Fibroblast of skin of scalp (primary cell): ENCODE data around the gene KLHL29.

ENCODE experiments used
- DNase-seq: peaks from one replicate; pipeline ENCODE4 v3.0.0-alpha.2; 2013

KLHL29 gene

DNA sequence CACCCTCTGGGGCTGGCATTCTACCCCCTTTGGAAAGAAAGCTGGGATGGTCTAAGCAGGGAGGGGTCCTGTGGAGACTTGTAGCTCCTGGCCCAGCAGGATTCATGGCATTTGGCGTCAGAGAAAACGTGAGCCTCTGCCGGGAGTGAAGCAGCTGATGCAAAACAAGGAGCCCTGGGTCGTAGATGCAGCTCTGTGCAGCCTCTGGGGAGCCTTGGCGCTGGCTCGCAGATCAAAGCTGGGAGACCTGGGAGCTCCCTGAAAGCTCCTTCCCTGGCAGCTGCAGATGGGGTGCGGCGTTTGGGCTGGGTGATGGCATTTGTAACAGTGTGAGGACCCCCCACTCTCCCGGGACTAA, 148.3 kb downstream of the KLHL29 start:
- no peak for DNase-seq

DNA sequence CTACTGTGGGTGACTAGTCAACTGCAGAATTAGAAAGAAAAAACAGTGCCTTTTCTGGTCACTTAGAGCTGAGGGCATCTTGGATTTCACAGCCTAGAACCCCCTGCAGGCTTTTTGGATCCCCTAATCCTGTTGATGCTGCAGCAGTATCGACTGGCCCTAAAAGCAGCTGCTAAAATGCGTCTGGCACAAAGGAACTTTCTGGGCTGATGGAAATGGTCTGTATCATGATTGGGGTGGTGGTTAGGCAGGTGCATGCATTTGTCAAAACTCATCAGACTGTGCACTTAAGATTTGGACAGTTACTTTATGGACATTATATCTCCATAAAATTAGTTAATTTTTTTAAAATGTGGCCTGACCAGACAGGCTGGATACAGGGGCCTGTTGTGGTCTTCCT, 149.8 kb downstream of the KLHL29 start:
- no peak for DNase-seq

DNA sequence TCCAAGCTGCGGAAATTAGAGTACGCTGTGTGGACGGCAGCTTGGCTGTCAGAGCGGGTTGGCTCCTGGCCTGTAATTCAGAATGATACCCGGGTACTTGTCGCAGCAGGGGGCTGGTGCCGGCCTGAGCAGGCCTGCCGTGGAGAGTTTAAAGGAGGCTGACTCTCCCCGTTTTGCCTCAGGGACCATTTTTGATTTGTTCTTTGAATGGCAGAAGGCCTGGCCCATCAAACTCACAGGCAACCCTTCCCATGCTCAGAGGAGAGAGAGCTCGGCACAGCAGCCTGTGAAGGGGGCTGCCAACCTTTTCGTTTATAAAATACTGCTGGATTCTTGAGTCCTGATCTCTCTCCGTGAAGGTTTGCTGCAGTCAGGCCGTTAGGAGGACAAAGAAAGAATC, 151.3 kb downstream of the KLHL29 start:
- DNase-seq = no peak

DNA sequence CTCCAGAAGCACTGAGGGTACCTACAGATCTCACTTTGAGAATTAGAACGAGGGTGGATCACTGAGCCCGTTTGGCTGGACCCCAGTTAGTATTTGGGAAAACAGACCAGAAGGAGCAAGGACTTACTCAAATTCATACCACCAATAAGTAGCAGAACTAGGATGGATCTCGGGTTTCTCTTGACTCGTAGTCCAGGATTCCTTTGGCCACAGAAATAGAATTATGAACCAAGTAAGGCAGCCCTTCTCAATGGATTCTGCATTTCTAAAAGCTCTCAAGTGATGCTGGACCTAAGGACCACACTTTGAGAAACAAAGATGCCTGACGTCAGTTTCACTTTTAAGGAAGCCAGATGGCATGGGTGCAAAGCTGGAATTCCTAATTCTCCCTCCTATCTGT, 153.0 kb downstream of the KLHL29 start:
- DNase-seq = peak; percentile 22

- DNase-seq = no peak
Measured at GRCh38 chr2:23538566-23538965, 153.6 kb downstream of the KLHL29 start.

GRCh38 chr2:23540804-23541360, 155.9 kb downstream of the KLHL29 start:
- DNase-seq = no peak

DNA sequence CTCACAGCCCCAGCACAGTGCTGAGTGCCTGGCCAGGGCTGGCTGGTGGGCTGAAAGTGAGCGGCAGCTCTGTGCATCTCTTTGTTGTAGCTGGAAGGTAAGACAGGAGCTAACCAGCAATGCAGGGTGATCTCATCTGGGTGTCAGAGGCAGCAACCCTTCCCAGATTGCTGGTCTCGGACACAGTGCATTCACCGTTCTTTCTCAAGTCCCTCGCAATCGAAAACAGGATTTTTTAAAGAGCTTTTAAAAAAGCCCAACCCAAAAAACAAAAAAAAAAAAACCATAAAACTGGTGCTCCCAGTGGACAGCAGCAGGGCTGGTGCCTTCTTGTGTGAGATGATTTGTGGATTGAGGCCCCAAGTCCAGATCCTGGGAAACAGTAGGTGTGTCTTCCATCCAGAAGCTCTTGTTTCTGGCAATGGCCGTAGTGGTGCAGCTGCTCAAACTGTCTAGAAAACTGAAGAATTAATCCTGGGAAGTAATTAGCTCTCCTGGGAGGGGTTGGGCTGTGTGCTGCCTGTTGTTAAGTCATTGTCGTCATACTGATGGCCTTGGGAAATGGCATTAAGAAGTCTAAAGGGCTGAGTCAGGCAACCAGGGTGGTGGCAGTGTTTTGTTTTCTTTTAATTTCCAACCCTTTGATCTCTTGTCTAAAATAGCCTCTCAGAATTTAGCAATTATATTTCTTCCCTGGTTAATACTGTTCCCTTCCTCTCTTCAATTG, 156.7 kb downstream of the KLHL29 start:
- peak; percentile 41 for DNase-seq

GRCh38 chr2:23542230-23542789, 157.3 kb downstream of the KLHL29 start:
- DNase-seq = no peak

DNA sequence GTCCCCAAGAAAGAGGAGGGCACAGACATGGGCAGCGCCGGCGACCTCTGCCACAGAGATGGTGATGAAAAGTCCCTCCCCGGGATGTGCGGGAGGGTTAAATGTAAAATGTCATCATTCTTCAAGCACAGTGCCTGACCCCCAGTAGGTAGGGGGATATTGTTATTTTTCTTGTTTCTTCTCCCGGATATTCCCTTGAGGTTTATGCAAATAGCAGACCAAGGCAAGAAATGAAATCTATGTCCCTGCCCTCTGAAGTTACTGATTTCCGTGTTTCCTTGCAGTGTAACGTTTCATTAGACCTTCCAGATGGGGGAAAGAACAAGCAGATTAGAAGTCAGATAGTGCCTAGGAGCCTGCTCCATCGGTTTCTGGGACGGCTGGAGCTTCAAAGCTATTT, 158.3 kb downstream of the KLHL29 start:
- DNase-seq = no peak

- DNase-seq = no peak
Measured at GRCh38 chr2:23543728-23544127, 158.7 kb downstream of the KLHL29 start.

DNA sequence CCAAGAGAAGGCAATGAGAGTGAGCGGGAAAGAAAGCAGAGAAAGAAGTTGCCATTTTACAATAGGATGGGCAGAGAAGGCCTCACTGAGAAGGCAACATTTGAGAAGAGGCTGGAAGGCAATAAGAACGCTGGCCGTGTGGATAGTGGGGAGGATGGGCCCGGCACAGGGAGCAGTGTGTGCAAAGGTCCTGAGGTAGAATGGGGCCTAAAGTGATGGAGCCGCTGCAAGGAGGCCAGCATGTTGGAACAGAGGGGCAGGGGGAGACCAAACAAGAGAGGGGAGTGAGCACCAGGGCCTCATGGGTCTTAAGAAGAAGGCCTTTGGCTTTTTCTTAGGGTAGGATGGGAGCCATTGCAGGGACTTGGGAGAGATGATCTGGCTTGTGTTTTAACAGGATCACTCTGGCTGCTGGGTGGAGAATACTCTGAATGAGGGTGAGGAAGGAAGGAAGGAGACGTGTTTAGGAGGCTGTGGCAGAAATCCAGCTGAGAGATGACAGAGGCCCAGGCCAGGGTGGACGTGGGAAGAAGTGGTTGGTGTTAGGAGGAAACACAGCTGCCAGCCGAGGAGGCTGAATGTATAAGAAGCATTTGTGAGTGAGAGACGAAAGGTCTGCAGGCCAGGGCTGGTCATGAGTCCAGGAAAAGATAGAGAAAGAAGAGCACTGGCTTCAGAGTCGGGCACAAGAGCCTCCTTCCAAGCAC, 159.8 kb downstream of the KLHL29 start:
- DNase-seq = no peak

GRCh38 chr2:23545396-23545795, 160.4 kb downstream of the KLHL29 start:
- peak; percentile 44 for DNase-seq

- DNase-seq = no peak
Measured at GRCh38 chr2:23545811-23546210, 160.8 kb downstream of the KLHL29 start.

- DNase-seq = no peak
Measured at GRCh38 chr2:23546913-23547312, 161.9 kb downstream of the KLHL29 start.

DNA sequence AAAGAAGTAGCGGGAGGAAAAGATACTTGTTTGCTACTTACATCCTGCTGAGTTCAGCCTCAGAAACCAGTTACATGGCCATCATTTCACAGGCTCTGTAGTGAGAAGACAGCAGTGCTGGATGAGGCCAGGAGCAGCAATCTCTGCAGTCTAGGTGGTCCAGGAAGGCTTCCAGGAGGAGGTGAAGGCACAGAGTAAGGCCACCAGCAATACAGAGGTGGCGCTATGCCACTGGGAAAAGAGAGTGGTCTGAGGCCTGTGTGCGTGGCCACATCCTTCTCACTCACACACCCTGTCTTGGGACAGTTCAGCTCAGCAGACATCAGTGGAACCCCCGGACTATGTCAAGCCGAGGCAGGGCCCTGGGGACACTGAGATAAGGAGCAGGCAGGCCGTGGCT, 162.7 kb downstream of the KLHL29 start:
- DNase-seq = no peak

DNA sequence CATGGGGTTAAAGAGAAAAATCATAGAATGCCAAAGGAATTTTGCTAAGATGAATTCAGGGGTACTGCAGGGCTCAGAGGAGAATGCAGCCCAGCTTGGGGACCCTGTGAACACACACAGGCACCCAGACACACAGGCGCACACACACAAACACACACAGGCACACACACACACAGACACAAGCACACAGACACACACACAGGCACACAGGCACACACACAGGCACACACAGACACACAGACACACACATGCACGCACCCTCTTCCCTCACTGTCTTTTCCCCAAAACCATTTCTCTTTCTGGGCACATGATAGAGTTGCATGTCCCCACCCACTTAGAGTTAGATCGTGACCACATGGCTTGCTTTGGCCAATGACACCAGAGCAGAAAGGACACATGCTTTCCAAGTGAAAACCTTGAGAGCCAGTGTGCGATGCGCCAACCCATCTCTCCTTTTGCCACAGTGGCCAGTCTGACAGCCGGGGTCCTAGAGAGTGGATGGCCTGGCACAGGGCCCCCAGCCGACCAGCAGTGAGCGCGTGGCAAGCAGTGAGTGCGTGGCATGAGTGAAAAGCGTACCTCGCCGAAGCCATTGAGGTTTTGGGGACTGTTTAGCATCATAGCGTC, 163.3 kb downstream of the KLHL29 start:
- DNase-seq = no peak

GRCh38 chr2:23549051-23549450, 164.1 kb downstream of the KLHL29 start:
- peak; percentile 63 for DNase-seq

GRCh38 chr2:23549821-23550530, 165.0 kb downstream of the KLHL29 start:
- peak; percentile 39 for DNase-seq

- DNase-seq = no peak
Measured at GRCh38 chr2:23550553-23550952, 165.6 kb downstream of the KLHL29 start.

GRCh38 chr2:23551875-23552274, 166.9 kb downstream of the KLHL29 start:
- DNase-seq = no peak

DNA sequence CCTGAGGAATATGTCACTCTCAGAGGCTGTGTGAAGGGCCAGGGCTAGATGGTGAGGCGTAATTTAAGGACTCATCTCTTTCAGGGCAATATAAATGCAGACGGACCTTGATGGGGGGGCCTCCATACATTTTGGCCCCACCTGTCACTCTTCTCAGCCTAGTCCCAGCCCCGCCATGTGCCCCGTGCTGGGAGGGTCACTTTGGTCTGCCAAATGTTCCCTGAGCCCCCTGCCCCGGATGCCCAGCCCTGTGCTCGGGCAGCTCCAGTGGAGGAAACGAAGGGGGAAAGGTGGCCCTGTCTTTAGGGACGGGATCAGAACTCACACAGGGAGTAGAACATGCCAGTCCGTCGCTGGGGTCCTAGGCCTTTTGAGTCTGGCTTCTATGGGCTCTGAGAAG, 168.6 kb downstream of the KLHL29 start:
- DNase-seq = no peak

- DNase-seq = no peak
Measured at GRCh38 chr2:23554054-23554697, 169.2 kb downstream of the KLHL29 start.
